Neural cell (in vitro differentiated cells): ENCODE results near the gene SLC22A8.

Experiments
- CTCF ChIP-seq: fragments of 450-650 bp; IDR thresholded peaks from 2 replicates; pipeline ENCODE4 v1.5.1; 2014; ENCODE audit warnings: antibody characterized with exemption, mild to moderate bottlenecking, moderate library complexity; ENCODE audit not compliant: poor library complexity, severe bottlenecking
- EP300 ChIP-seq: fragments of 450-650 bp; conservative IDR thresholded peaks from 2 replicates; pipeline ENCODE4 v1.6.1; 2014; ENCODE audit warnings: antibody characterized with exemption, mild to moderate bottlenecking, moderate library complexity; ENCODE audit not compliant: poor library complexity, severe bottlenecking
- EZH2 ChIP-seq: fragments of 200-600, 300-800 bp; shearing (Covaris generic), sonication (generic); IDR thresholded peaks from 2 replicates; pipeline ENCODE4 v1.6.1; 2014; ENCODE audit warnings: antibody characterized with exemption, low read length, borderline replicate concordance, mild to moderate bottlenecking; ENCODE audit not compliant: insufficient read depth, poor library complexity, severe bottlenecking
- POLR2AphosphoS5 ChIP-seq: IDR thresholded peaks from 2 replicates; pipeline ENCODE4 v1.6.1; 2012
- RAD21 ChIP-seq: fragments of 450-650 bp; conservative IDR thresholded peaks from 2 replicates; pipeline ENCODE4 v1.6.1; 2014; ENCODE audit warnings: antibody characterized with exemption, mild to moderate bottlenecking, moderate library complexity
- REST ChIP-seq: IDR thresholded peaks from 2 replicates; pipeline ENCODE4 v1.6.1; 2012; ENCODE audit warnings: borderline replicate concordance
- SMC3 ChIP-seq: fragments of 450-650 bp; conservative IDR thresholded peaks from 2 replicates; pipeline ENCODE4 v1.6.1; 2014; ENCODE audit warnings: antibody characterized with exemption, mild to moderate bottlenecking, moderate library complexity; ENCODE audit not compliant: poor library complexity
- TAF1 ChIP-seq: IDR thresholded peaks from 2 replicates; pipeline ENCODE4 v1.6.1; 2012; ENCODE audit warnings: low read depth

DNA sequence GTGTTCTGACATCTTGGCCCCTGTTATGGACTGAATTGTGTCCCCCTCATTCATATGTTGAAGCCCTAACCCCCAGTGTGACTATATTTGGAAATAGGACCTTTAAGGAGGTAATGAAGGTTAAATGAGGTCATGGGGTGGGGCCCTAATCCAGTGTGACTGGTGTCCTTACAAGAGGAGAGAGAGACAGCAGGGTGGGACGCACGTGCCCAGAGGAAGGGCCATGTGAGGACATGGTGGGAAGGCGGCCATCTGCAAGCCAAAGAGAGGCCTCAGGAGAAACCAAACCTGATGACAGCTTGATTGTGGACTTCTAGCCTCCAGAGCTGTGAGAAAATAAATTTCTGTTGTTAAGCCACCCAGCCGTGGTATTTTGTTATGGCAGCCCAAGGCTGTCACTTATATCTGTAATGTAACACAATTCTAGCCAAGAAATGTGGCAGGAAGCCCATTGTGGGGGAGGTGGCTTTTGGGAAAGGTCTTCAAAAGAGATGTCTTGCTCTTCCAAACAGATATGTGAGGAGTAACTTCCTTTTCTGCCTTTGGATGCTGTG is 54.5 kb downstream of the SLC22A8 start:
- TF ChIP-seq CTCF (no peak), EZH2 (no peak), EP300 (no peak), REST (no peak), SMC3 (no peak), TAF1 (no peak), RAD21 (no peak), POLR2AphosphoS5 (no peak)
